ENCODE measurements around the gene C2orf68.

The C2orf68 gene

GRCh38 chr2:85602476-85603234 is 9.2 kb downstream of the C2orf68 start, which contains the start of gene TMEM150A:
Gene TMEM150A (minus strand): TSS chr2:85602698. CDS start chr2:85601948, 750 bp downstream.
- no peak for DNase-seq (ENCODE audit: low read depth)
- TF ChIP-seq, protein P1, sequence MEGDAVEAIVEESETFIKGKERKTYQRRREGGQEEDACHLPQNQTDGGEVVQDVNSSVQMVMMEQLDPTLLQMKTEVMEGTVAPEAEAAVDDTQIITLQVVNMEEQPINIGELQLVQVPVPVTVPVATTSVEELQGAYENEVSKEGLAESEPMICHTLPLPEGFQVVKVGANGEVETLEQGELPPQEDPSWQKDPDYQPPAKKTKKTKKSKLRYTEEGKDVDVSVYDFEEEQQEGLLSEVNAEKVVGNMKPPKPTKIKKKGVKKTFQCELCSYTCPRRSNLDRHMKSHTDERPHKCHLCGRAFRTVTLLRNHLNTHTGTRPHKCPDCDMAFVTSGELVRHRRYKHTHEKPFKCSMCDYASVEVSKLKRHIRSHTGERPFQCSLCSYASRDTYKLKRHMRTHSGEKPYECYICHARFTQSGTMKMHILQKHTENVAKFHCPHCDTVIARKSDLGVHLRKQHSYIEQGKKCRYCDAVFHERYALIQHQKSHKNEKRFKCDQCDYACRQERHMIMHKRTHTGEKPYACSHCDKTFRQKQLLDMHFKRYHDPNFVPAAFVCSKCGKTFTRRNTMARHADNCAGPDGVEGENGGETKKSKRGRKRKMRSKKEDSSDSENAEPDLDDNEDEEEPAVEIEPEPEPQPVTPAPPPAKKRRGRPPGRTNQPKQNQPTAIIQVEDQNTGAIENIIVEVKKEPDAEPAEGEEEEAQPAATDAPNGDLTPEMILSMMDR (IDR thresholded peaks at IDR 0.05; ENCODE audit: control insufficient read depth, extremely low read depth, insufficient read depth), result 0 out of 2 replicates have a peak, but pooled peaks have one; percentile 1
- peak within 1 kb of the TSS; percentile 81 for H3K4me3 ChIP-seq (ENCODE audit: low read depth, low read length)

- DNase-seq (ENCODE audit: low read depth), result no peak
- peak overlapping the region; percentile 81 for H3K4me3 ChIP-seq (ENCODE audit: low read depth, low read length)
- TF ChIP-seq, protein P1 (IDR thresholded peaks at IDR 0.05; ENCODE audit: control insufficient read depth, extremely low read depth, insufficient read depth), result no peak
Measured at GRCh38 chr2:85601771-85602475, 9.9 kb downstream of the C2orf68 start.

DNA sequence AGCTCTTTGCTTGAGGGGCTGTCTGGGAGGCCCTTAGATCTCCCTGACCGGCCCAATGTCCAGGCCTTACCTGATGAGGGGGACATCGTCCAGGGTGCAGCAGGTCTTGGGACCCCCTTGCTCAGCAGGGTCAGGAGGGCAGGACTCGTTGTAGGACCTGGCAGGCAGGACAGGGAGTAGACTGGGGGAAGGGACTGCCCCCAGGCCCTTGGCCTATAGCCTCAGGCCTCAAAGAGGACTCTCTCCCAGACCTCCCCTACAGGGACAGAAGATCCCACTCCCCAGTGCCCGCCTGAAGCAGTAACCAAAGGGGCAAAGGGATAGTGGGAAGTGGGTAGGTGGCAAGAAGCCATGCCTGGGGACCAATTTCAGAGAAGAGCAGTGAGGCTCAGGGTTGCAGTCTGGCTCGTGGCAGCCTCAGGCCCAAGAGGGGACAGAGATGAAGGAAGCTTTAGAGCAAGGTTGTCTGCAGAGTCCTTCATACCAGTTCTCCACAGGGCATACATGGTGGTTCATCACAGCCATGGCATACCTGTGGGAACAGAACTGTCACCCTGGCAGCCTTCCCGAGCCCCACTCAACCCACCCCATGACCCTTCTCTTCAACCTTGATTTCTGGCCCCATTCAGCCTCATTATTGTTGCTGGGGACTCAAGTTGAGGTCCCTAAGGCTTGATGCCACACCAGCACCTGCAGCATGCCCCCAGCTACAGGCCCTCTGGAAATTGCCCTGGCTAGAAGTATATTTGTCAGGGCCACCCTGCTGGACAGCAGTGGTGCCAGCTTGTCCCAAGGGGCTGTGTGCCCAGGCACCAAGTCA is 10.7 kb downstream of the C2orf68 start:
- no peak for DNase-seq (ENCODE audit: low read depth)
- TF ChIP-seq, protein P1 (IDR thresholded peaks at IDR 0.05; ENCODE audit: control insufficient read depth, extremely low read depth, insufficient read depth), result no peak
- peak overlapping the region; percentile 81 for H3K4me3 ChIP-seq (ENCODE audit: low read depth, low read length)

GRCh38 chr2:85600235-85600575 is 11.7 kb downstream of the C2orf68 start:
- no peak for DNase-seq (ENCODE audit: low read depth)
- H3K4me3 ChIP-seq (ENCODE audit: low read depth, low read length), result no peak overlapping the region
- TF ChIP-seq, protein P1 (IDR thresholded peaks at IDR 0.05; ENCODE audit: control insufficient read depth, extremely low read depth, insufficient read depth), result no peak

DNA sequence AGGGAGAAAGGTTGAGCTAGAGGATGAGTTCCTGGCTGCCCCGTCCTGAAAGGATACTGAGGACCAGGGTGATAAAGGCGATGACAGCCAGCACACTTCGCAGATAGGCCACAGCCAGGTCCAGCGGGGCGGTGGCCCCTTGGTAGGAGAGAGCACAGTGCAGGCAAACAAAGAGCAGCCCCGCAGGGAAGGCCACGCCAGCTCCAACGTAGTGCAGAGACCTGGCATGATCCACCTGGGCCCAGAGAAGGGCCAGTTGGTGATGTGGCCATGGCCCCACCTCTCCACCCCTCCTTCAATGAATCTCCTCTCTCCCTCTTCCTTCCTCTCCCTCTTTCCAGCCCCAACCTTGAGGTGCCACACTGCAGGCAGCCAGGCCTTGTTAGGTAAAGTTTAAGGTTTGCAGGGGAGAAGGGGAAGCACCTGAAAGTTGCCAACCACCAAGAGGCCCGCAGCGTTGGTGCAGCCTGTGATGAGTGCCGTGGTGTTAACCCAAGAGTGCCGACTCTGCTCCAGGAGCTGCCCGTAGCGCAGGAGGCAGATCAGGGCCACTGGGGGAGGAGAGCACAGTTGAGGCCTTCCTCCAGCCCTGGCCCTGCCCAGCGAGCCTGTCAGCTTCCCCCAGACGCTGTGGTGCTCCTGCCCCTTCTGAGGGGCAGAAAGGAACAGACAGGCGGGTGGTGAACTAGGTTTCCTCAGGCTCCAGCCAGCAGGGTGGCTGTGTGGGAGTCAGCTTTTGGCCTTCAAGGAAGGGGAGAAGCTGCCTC is 12.2 kb downstream of the C2orf68 start:
- DNase-seq (ENCODE audit: low read depth), result no peak
- no peak overlapping the region for H3K4me3 ChIP-seq (ENCODE audit: low read depth, low read length)
- TF ChIP-seq, protein P1 (IDR thresholded peaks at IDR 0.05; ENCODE audit: control insufficient read depth, extremely low read depth, insufficient read depth), result no peak
